ENCODE data around the gene MTMR3.

The MTMR3 gene

DNA sequence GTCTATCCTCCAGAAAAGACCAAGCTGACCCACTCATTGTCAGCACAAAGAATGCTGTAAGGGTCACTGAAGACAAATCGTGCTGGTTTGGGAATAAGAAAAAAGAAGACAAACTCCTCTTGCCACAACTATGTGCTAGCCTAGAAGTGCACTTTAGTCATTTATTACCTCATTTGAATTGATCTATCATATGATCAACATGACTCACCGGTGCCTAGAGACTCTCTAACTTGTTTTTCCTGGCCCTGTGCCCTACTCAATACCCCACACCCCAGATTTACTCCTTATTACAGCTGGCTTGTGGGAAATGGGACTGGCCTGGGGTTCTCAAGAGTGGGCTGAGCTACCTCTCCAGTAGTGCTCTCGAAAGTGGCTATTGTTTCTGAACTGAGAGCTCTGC is 161.4 kb downstream of the MTMR3 start:
- no peaks in the 10 kb centered on the region for H3K27me3 ChIP-seq

GRCh38 chr22:30044881-30045493 is 162.0 kb downstream of the MTMR3 start:
- Histone ChIP-seq H3K27ac (no peak overlapping the region), H3K27me3 (no peaks in the 10 kb centered on the region), H3K4me3 (ENCODE audit: low read depth in 1 of 2, low read length in 1 of 2) (no peak overlapping the region)

More for the DNA sequence above, 161.4 kb downstream of the MTMR3 start:
- H3K27ac ChIP-seq = no peak overlapping the region
- H3K4me1 ChIP-seq (ENCODE audit: control insufficient read depth in 1 of 2, insufficient read depth in 1 of 2, low read depth in 1 of 2, low read length in 1 of 2) = peaks cover 10 to 12% of the 10 kb centered on the region in 2 experiments
- TF ChIP-seq CTCF (IDR thresholded peaks at IDR 0.05) = no peak
- no peaks in the 10 kb centered on the region for H3K36me3 ChIP-seq
- H3K4me3 ChIP-seq (ENCODE audit: low read depth in 1 of 2, low read length in 1 of 2) = no peak overlapping the region
- no peaks in the 10 kb centered on the region for H3K9me3 ChIP-seq

DNA sequence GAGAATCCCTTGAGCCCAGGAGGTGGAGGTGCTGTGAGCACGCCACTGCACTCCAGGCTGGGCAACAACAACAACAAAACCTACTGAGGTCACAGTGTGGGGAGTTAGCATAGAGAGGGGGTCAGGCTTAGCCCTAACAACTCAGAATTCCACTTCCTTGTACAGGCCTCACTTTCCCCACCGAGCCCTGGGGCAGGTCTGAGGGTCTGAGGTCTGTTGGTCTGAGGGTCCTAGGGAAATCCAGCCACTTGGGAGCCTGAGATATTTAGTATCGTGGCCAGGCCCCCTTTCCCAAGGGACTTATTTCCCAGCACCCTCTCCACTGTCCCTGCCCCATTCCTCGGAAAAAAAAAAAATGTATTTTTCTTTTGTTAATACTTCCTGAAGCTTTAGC is 162.5 kb downstream of the MTMR3 start:
- Histone ChIP-seq H3K4me1 (ENCODE audit: control insufficient read depth in 1 of 2, insufficient read depth in 1 of 2, low read depth in 1 of 2, low read length in 1 of 2) (peaks cover 7 to 9% of the 10 kb centered on the region in 2 experiments), H3K4me3 (ENCODE audit: low read depth in 1 of 2, low read length in 1 of 2) (no peak overlapping the region), H3K9me3 (no peaks in the 10 kb centered on the region), H3K27me3 (no peaks in the 10 kb centered on the region), H3K27ac (no peak overlapping the region), H3K36me3 (no peaks in the 10 kb centered on the region)
- no peak for TF ChIP-seq CTCF (IDR thresholded peaks at IDR 0.05)

More at GRCh38 chr22:30044881-30045493, 162.0 kb downstream of the MTMR3 start:
- Histone ChIP-seq H3K36me3 (no peaks in the 10 kb centered on the region), H3K4me1 (ENCODE audit: control insufficient read depth in 1 of 2, insufficient read depth in 1 of 2, low read depth in 1 of 2, low read length in 1 of 2) (peaks cover 10 to 12% of the 10 kb centered on the region in 2 experiments), H3K9me3 (no peaks in the 10 kb centered on the region)
- no peak for TF ChIP-seq CTCF (IDR thresholded peaks at IDR 0.05)

GRCh38 chr22:30045901-30046715 is 163.1 kb downstream of the MTMR3 start:
- Histone ChIP-seq H3K9me3 (no peaks in the 10 kb centered on the region), H3K27me3 (no peaks in the 10 kb centered on the region), H3K27ac (no peak overlapping the region), H3K36me3 (no peaks in the 10 kb centered on the region), H3K4me3 (ENCODE audit: low read depth in 1 of 2, low read length in 1 of 2) (no peak overlapping the region), H3K4me1 (ENCODE audit: control insufficient read depth in 1 of 2, insufficient read depth in 1 of 2, low read depth in 1 of 2, low read length in 1 of 2) (peaks cover under 1 to 3% of the 10 kb centered on the region in 2 experiments)
- no peak for TF ChIP-seq CTCF (IDR thresholded peaks at IDR 0.05)

DNA sequence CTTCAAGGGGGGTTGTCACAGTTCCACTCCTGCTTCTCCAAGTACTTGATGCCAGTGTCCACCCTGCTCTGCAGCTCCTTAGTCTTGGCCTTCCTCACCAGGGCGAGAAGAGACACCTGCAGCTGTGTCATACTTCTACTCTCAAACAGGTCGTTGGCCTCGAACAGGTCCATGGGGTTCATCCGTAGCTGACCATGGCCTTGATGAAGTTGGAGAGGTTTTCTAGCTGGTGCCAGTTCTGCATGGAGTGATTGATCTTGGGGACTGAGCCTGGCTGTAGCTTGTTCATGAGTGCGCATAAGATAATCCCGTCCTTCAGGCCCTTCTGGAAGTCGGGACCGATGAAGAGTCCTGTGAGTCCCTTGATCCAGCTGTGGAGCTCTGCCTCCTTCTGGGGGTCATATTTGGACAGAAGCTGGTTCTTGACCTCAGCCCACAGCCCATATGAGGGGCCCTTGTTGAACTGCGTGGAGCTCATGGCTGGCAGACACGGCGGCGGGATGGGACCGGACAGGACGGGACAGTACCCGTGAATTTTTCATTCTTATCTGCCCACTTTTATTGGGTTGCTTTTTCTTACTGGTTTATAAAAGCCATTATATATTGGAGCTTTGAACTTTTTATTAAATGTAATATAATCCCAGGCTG is 163.9 kb downstream of the MTMR3 start:
- Histone ChIP-seq H3K4me3 (ENCODE audit: low read depth in 1 of 2, low read length in 1 of 2) (no peak overlapping the region), H3K4me1 (ENCODE audit: control insufficient read depth in 1 of 2, insufficient read depth in 1 of 2, low read depth in 1 of 2, low read length in 1 of 2) (no peaks in the 10 kb centered on the region), H3K36me3 (no peaks in the 10 kb centered on the region), H3K27me3 (no peaks in the 10 kb centered on the region), H3K27ac (no peak overlapping the region), H3K9me3 (no peaks in the 10 kb centered on the region)
- no peak for TF ChIP-seq CTCF (IDR thresholded peaks at IDR 0.05)
